Measurements from ENCODE around the gene ZNF385B. TPM values are rescaled to one million over a fixed set of nuclear protein-coding genes. Genes with fewer than 3 reads are reported as not detected.

ZNF385B gene
- total RNA-seq, 2 donors from 2014 or later, result under 0.01 TPM; not detected in 1

- intact Hi-C loops (cut with DNase I), result no loop called here
- WGBS, 2 donors, result 74 to 92% methylated on average over 1 of the region's 1 CpG
- ATAC-seq, result no peak
Measured at GRCh38 chr2:179538406-179539123, 322.8 kb downstream of the ZNF385B start.

GRCh38 chr2:179536185-179536584 lies 325.2 kb downstream of the ZNF385B start:
- DNase-seq, result no peak

More at GRCh38 chr2:179538406-179539123, 322.8 kb downstream of the ZNF385B start:
- Histone ChIP-seq H3K4me1 (peaks cover 21% of the 10 kb centered on the region), H3K9me3 (no peaks in the 10 kb centered on the region), H3K36me3 (replicated peaks in 1 of 2; ENCODE audit: insufficient read depth in 1 of 2, low read depth in 2 of 2) (no peaks in the 10 kb centered on the region), H3K27me3 (no peaks in the 10 kb centered on the region), H3K27ac (no peak overlapping the region), H3K4me3 (no peak overlapping the region)
- TF ChIP-seq POLR2A (IDR thresholded peaks at IDR 0.05) (no peak), CTCF (IDR thresholded peaks at IDR 0.05) (no peak)
- no peak for DNase-seq

GRCh38 chr2:179533875-179534274 lies 327.5 kb downstream of the ZNF385B start:
- no peaks in the 10 kb centered on the region for H3K27me3 ChIP-seq
- H3K27ac ChIP-seq, result no peak overlapping the region
- DNase-seq, result no peak
- H3K36me3 ChIP-seq (replicated peaks in 1 of 2; ENCODE audit: insufficient read depth in 1 of 2, low read depth in 2 of 2), result no peaks in the 10 kb centered on the region
- intact Hi-C loops (cut with DNase I), result no loop called here
- ATAC-seq, result no peak
- no peak for TF ChIP-seq CTCF (IDR thresholded peaks at IDR 0.05)
- TF ChIP-seq POLR2A (IDR thresholded peaks at IDR 0.05), result no peak
- 86 to 100% methylated on average over 1 of the region's 1 CpG for WGBS, 2 donors
- H3K4me3 ChIP-seq, result no peak overlapping the region
- no peaks in the 10 kb centered on the region for H3K4me1 ChIP-seq
- H3K9me3 ChIP-seq, result no peaks in the 10 kb centered on the region

More at GRCh38 chr2:179536185-179536584, 325.2 kb downstream of the ZNF385B start:
- ATAC-seq, result no peak
- H3K4me3 ChIP-seq, result no peak overlapping the region
- no peaks in the 10 kb centered on the region for H3K9me3 ChIP-seq
- H3K27ac ChIP-seq, result no peak overlapping the region
- H3K4me1 ChIP-seq, result peaks cover 13% of the 10 kb centered on the region
- 93 to 94% methylated on average over 1 of the region's 1 CpG for WGBS, 2 donors
- H3K27me3 ChIP-seq, result no peaks in the 10 kb centered on the region
- TF ChIP-seq POLR2A (IDR thresholded peaks at IDR 0.05) (no peak), CTCF (IDR thresholded peaks at IDR 0.05) (no peak)
- intact Hi-C loops (cut with DNase I), result no loop called here
- no peaks in the 10 kb centered on the region for H3K36me3 ChIP-seq (replicated peaks in 1 of 2; ENCODE audit: insufficient read depth in 1 of 2, low read depth in 2 of 2)

- no peak overlapping the region for H3K27ac ChIP-seq
- H3K4me3 ChIP-seq, result no peak overlapping the region
- H3K4me1 ChIP-seq, result no peaks in the 10 kb centered on the region
- TF ChIP-seq CTCF (IDR thresholded peaks at IDR 0.05) (no peak), POLR2A (IDR thresholded peaks at IDR 0.05) (no peak)
- H3K27me3 ChIP-seq, result no peaks in the 10 kb centered on the region
- intact Hi-C loops (cut with DNase I), result no loop called here
- ATAC-seq (no peak), DNase-seq (no peak)
- no peaks in the 10 kb centered on the region for H3K36me3 ChIP-seq (replicated peaks in 1 of 2; ENCODE audit: insufficient read depth in 1 of 2, low read depth in 2 of 2)
- no peaks in the 10 kb centered on the region for H3K9me3 ChIP-seq
- 69 to 82% methylated on average over 2 of the region's 2 CpGs for WGBS, 2 donors
Measured at GRCh38 chr2:179532863-179533278, 328.5 kb downstream of the ZNF385B start.

- Histone ChIP-seq H3K4me1 (no peaks in the 10 kb centered on the region), H3K4me3 (no peak overlapping the region), H3K27me3 (no peaks in the 10 kb centered on the region), H3K9me3 (no peaks in the 10 kb centered on the region), H3K36me3 (replicated peaks in 1 of 2; ENCODE audit: insufficient read depth in 1 of 2, low read depth in 2 of 2) (no peaks in the 10 kb centered on the region), H3K27ac (no peak overlapping the region)
- intact Hi-C loops (cut with DNase I), result no loop called here
- TF ChIP-seq POLR2A (IDR thresholded peaks at IDR 0.05) (no peak), CTCF (IDR thresholded peaks at IDR 0.05) (no peak)
- DNase-seq (no peak), ATAC-seq (no peak)
- WGBS, 2 donors, result 85 to 93% methylated on average over 2 of the region's 2 CpGs
Measured at GRCh38 chr2:179528576-179529069, 332.8 kb downstream of the ZNF385B start.

Data from body of pancreas (tissue), 4 donors.